A549 (cell line): ENCODE results near the gene ELANE. TPM values are rescaled to one million over a fixed set of nuclear protein-coding genes. Genes with fewer than 3 reads are reported as not detected.

Source experiments
- ATAC-seq, 2 experiments: fragments of 200-7000 bp in 1 of 2; fragments of >200 bp in 1 of 2; cut with Nextera tagmentation in 1 of 2; cut with Tn5 transposase in 1 of 2; 3 replicates each; pipeline versions ENCODE4 v1.8.0 to v1.9.1; 2018 to 2020; ENCODE audit warnings: mild to moderate bottlenecking in 1 of 2, moderate library complexity in 1 of 2
- CTCF ChIA-PET: fragments of 300-600 bp; sonication (Branson Sonifier 250); formaldehyde crosslinking; extraction: SDS; loops from one replicate; lab custom pipeline; 2021; ENCODE audit warnings: antibody characterized with exemption, inconsistent platforms; lab: Yijun Ruan, JAX
- POLR2A ChIA-PET: fragments of 350-600 bp; formaldehyde crosslinking; extraction: SDS; loops from one replicate; lab custom pipeline; 2021; ENCODE audit warnings: antibody characterized with exemption, inconsistent platforms; lab: Yijun Ruan, JAX
- DNase-seq, 2 experiments: peaks; one replicate each; pipeline versions ENCODE4 v3.0.0 to v3.0.0-alpha.2; 2011 to 2016; ENCODE audit warnings: low read depth in 1 of 2, low spot score in 1 of 2
- FAIRE-seq: peaks from 2 replicates; lab custom pipeline; 2011; peaks lifted over from hg19 to GRCh38; lab: Jason Lieb, UNC
- H3K27ac ChIP-seq, 2 experiments: fragments of >200 bp; sonication (Bioruptor Twin); formaldehyde crosslinking; 3 replicates each; pipeline ENCODE4 v1.5.1; 2016 to 2017
- H3K4me1 ChIP-seq: fragments of >200 bp; sonication (Bioruptor Twin); formaldehyde crosslinking; 3 replicates; pipeline ENCODE4 v1.6.1; 2016
- H3K4me2 ChIP-seq: fragments of >200 bp; sonication (Bioruptor Twin); formaldehyde crosslinking; 3 replicates; pipeline ENCODE4 v1.6.1; 2016
- H3K4me3 ChIP-seq: fragments of >200 bp; sonication (Bioruptor Twin); formaldehyde crosslinking; 3 replicates; pipeline ENCODE4 v1.5.1; 2016
- H3K9me3 ChIP-seq: fragments of >200 bp; sonication (Bioruptor Twin); formaldehyde crosslinking; 3 replicates; pipeline ENCODE4 v1.6.1; 2016
- EHF ChIP-seq: fragments of 250-450 bp; sonication (Bioruptor Pico); IDR thresholded peaks from 2 replicates; pipeline ENCODE4 v1.5.0; 2020; ENCODE audit warnings: mild to moderate bottlenecking
- HDAC2 ChIP-seq: fragments of 200-600 bp; sonication (generic); IDR thresholded peaks from 2 replicates; pipeline ENCODE4 v1.6.1; 2016
- HOXA7 ChIP-seq: fragments of 250-450 bp; sonication (Bioruptor Pico); IDR thresholded peaks from 2 replicates; pipeline ENCODE4 v1.5.0; 2020; ENCODE audit warnings: mild to moderate bottlenecking, moderate library complexity
- HOXB13 ChIP-seq: fragments of 250-450 bp; sonication (Bioruptor Pico); IDR thresholded peaks from 2 replicates; pipeline ENCODE4 v1.5.0; 2020; ENCODE audit warnings: low read depth, mild to moderate bottlenecking, moderate library complexity
- KDM5A ChIP-seq: fragments of 200-600 bp; sonication (generic); IDR thresholded peaks from 2 replicates; pipeline ENCODE4 v1.6.1; 2016; ENCODE audit warnings: antibody characterized with exemption, mild to moderate bottlenecking
- MAFK ChIP-seq: fragments of 450-650 bp; IDR thresholded peaks from 2 replicates; pipeline ENCODE4 v1.6.1; 2014; ENCODE audit not compliant: partially characterized antibody
- MYC ChIP-seq: IDR thresholded peaks from 2 replicates; pipeline ENCODE4 v1.6.1; 2012; ENCODE audit warnings: mild to moderate bottlenecking, inconsistent platforms, low read length, improper control_type of control experiment, borderline replicate concordance
- PHF8 ChIP-seq: fragments of 200-600 bp; sonication (generic); IDR thresholded peaks from 2 replicates; pipeline ENCODE4 v1.6.1; 2016; ENCODE audit warnings: low read depth, mild to moderate bottlenecking, antibody characterized with exemption, moderate library complexity, borderline replicate concordance
- POLR2AphosphoS2 ChIP-seq: conservative IDR thresholded peaks from 2 replicates; pipeline ENCODE4 v1.6.1; 2012; ENCODE audit warnings: low read length, improper control_type of control experiment, inconsistent platforms
- RFX5 ChIP-seq: fragments of 450-650 bp; IDR thresholded peaks from 2 replicates; pipeline ENCODE4 v1.7.1; 2014; ENCODE audit warnings: antibody characterized with exemption, mild to moderate bottlenecking, moderate library complexity
- SREBF2 ChIP-seq: fragments of 450-650 bp; IDR thresholded peaks from 2 replicates; pipeline ENCODE4 v1.6.1; 2014; ENCODE audit warnings: mild to moderate bottlenecking, moderate library complexity
- ZFP36 ChIP-seq: fragments of 450-650 bp; IDR thresholded peaks from 2 replicates; pipeline ENCODE4 v1.6.1; 2014; ENCODE audit warnings: borderline replicate concordance; ENCODE audit not compliant: partially characterized antibody
- WGBS: methylation state at CpG from one replicate; pipeline ENCODE4 v1.1.6; 2017; ENCODE audit errors: missing lambda C conversion rate; 5-methylcytosine and 5-hydroxymethylcytosine counted together
- polyA plus RNA-seq, 4 experiments: library from polyadenylated mRNA; depleted of rRNA in 3 of 4; stranded (reverse); fragments of >200 nt; fragmentation: RNase III in 1 of 4; extraction: RNeasy Plus Mini Kit Qiagen cat#74134 plus additional on column Dnase treatment in 1 of 4; gene quantifications; 2 replicates in 3 of 4; 3 replicates in 1 of 4; pipeline ENCODE4 v1.2.3, GENCODE V29; 2011 to 2017
- TF ChIP-seq, protein P1 (sequence below): fragments of 250-450 bp; sonication (Bioruptor Pico); IDR thresholded peaks from 2 replicates; pipeline ENCODE4 v1.5.0; 2021; ENCODE audit warnings: mild to moderate bottlenecking, moderate library complexity, borderline replicate concordance
- TF ChIP-seq, protein P2 (sequence below): IDR thresholded peaks from 2 replicates; pipeline ENCODE4 v1.6.1; 2012
- TF ChIP-seq, protein P3 (sequence below): fragments of 200-600 bp; sonication (generic); IDR thresholded peaks from 2 replicates; pipeline ENCODE4 v1.6.1; 2016; ENCODE audit warnings: antibody characterized with exemption, mild to moderate bottlenecking, moderate library complexity
- TF ChIP-seq, protein P4 (sequence below): IDR thresholded peaks from 2 replicates; pipeline ENCODE4 v1.6.1; 2012
- TF ChIP-seq, protein P5 (sequence below): fragments of >200 bp; sonication (Bioruptor Twin); formaldehyde crosslinking; IDR thresholded peaks from 3 replicates; pipeline ENCODE4 v1.6.1; 2016

The ELANE gene
- polyA plus RNA-seq, 2 of the 4 experiments (the other 2 are of a cell fraction), result 0.15 to 0.35 TPM

DNA sequence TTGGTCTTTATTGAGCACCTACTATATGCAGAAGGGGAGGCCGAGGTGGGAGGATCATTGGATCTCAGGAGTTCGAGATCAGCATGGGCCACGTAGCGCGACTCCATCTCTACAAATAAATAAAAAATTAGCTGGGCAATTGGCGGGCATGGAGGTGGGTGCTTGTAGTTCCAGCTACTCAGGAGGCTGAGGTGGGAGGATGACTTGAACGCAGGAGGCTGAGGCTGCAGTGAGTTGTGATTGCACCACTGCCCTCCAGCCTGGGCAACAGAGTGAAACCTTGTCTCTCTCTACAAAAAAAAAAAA lies 11.2 kb downstream of the ELANE start:
- Histone ChIP-seq H3K9me3 (no peaks in the 10 kb centered on the region), H3K4me3 (no peak overlapping the region), H3K4me2 (no peak overlapping the region), H3K27ac (no peak overlapping the region), H3K4me1 (peaks cover 19% of the 10 kb centered on the region)
- DNase-seq, result no peak
- ATAC-seq, result no peak
- ChIA-PET POLR2A (no interaction called here), CTCF (interaction anchor here (0.6 to 1.1 kb wide), 3 partner anchors 14 to 168 kb away, joined by 3 to 4 read pairs (median 3); no protein-coding TSS in a partner anchor)
- TF ChIP-seq RFX5, result no peak
- no peak for TF ChIP-seq MYC
- TF ChIP-seq, protein P1, sequence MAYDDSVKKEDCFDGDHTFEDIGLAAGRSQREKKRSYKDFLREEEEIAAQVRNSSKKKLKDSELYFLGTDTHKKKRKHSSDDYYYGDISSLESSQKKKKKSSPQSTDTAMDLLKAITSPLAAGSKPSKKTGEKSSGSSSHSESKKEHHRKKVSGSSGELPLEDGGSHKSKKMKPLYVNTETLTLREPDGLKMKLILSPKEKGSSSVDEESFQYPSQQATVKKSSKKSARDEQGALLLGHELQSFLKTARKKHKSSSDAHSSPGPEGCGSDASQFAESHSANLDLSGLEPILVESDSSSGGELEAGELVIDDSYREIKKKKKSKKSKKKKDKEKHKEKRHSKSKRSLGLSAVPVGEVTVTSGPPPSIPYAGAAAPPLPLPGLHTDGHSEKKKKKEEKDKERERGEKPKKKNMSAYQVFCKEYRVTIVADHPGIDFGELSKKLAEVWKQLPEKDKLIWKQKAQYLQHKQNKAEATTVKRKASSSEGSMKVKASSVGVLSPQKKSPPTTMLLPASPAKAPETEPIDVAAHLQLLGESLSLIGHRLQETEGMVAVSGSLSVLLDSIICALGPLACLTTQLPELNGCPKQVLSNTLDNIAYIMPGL (CRISPR knock-in tag), result no peak
- TF ChIP-seq HOXB13 (CRISPR knock-in tag), result no peak
- no peak for TF ChIP-seq POLR2AphosphoS2
- no peak for TF ChIP-seq ZFP36
- WGBS, result 92% methylated on average over 7 of the region's 7 CpGs
- FAIRE-seq, result no peak

DNA sequence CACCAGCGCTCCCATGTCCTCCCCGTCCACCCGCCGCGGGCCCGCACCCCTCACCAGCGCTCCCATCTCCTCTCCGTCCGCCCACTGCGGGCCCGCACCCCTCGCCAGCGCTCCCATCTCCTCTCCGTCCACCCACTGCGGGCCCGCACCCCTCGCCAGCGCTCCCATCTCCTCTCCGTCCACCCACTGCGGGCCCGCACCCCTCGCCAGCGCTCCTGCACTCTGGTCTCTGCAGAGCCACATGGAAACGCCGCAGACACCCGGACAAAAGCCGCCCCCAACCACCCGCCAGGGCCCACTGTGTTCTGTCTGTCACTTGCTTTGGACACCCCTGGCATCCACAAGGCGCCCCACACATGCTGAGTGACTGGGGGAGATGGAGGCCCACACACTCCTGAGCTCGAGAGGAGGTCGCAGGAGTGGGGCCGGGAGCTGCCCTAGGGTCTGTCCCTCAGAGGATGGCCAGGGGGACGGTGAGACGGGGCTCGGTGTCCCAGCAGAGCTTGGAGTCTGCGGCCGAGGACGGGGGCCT lies 14.7 kb downstream of the ELANE start:
- FAIRE-seq, result no peak

More for the DNA sequence above, 14.7 kb downstream of the ELANE start:
- no peak for ATAC-seq
- Histone ChIP-seq H3K4me2 (no peak overlapping the region), H3K27ac (no peak overlapping the region; a peak in 1 of 6 replicates)
- 82% methylated on average over 12 of the region's 38 CpGs for WGBS
- TF ChIP-seq PHF8, result no peak
- TF ChIP-seq, protein P2, sequence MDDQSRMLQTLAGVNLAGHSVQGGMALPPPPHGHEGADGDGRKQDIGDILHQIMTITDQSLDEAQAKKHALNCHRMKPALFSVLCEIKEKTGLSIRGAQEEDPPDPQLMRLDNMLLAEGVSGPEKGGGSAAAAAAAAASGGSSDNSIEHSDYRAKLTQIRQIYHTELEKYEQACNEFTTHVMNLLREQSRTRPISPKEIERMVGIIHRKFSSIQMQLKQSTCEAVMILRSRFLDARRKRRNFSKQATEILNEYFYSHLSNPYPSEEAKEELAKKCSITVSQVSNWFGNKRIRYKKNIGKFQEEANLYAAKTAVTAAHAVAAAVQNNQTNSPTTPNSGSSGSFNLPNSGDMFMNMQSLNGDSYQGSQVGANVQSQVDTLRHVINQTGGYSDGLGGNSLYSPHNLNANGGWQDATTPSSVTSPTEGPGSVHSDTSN, result no peak
- no peak for TF ChIP-seq EHF (CRISPR knock-in tag)
- TF ChIP-seq, protein P1 (CRISPR knock-in tag), result no peak
- TF ChIP-seq SREBF2, result no peak
- no peak for TF ChIP-seq HDAC2
- no peak for TF ChIP-seq HOXA7
- no peak for TF ChIP-seq KDM5A
- TF ChIP-seq, protein P3, sequence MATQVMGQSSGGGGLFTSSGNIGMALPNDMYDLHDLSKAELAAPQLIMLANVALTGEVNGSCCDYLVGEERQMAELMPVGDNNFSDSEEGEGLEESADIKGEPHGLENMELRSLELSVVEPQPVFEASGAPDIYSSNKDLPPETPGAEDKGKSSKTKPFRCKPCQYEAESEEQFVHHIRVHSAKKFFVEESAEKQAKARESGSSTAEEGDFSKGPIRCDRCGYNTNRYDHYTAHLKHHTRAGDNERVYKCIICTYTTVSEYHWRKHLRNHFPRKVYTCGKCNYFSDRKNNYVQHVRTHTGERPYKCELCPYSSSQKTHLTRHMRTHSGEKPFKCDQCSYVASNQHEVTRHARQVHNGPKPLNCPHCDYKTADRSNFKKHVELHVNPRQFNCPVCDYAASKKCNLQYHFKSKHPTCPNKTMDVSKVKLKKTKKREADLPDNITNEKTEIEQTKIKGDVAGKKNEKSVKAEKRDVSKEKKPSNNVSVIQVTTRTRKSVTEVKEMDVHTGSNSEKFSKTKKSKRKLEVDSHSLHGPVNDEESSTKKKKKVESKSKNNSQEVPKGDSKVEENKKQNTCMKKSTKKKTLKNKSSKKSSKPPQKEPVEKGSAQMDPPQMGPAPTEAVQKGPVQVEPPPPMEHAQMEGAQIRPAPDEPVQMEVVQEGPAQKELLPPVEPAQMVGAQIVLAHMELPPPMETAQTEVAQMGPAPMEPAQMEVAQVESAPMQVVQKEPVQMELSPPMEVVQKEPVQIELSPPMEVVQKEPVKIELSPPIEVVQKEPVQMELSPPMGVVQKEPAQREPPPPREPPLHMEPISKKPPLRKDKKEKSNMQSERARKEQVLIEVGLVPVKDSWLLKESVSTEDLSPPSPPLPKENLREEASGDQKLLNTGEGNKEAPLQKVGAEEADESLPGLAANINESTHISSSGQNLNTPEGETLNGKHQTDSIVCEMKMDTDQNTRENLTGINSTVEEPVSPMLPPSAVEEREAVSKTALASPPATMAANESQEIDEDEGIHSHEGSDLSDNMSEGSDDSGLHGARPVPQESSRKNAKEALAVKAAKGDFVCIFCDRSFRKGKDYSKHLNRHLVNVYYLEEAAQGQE, result no peak
- TF ChIP-seq, protein P4, sequence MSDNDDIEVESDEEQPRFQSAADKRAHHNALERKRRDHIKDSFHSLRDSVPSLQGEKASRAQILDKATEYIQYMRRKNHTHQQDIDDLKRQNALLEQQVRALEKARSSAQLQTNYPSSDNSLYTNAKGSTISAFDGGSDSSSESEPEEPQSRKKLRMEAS, result no peak
- no peak for TF ChIP-seq MYC
- no peak for TF ChIP-seq MAFK
- TF ChIP-seq, protein P5, sequence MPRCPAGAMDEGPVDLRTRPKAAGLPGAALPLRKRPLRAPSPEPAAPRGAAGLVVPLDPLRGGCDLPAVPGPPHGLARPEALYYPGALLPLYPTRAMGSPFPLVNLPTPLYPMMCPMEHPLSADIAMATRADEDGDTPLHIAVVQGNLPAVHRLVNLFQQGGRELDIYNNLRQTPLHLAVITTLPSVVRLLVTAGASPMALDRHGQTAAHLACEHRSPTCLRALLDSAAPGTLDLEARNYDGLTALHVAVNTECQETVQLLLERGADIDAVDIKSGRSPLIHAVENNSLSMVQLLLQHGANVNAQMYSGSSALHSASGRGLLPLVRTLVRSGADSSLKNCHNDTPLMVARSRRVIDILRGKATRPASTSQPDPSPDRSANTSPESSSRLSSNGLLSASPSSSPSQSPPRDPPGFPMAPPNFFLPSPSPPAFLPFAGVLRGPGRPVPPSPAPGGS, result no peak
- TF ChIP-seq ZFP36, result no peak
- TF ChIP-seq, all 56 proteins: peak for 0
- H3K4me3 ChIP-seq, result no peak overlapping the region
- peaks cover 34% of the 10 kb centered on the region for H3K4me1 ChIP-seq
- DNase-seq, result no peak
- ChIA-PET POLR2A (no interaction called here), CTCF (interaction anchor here (3.1 kb wide), 1 partner anchor 10 kb away, joined by 13 read pairs; no protein-coding TSS in a partner anchor)
- H3K9me3 ChIP-seq, result no peaks in the 10 kb centered on the region
